Right lobe of liver (tissue), 6 donors: Measurements from ENCODE around the gene RCCD1. TPM values are rescaled to one million over a fixed set of nuclear protein-coding genes. Genes with fewer than 3 reads are reported as not detected.
"Not testable (repeated sequence)": the region's sequence is repeated elsewhere in the genome, so short reads cannot be mapped to it uniquely, and the experiment has no call there.

Source experiments
- ATAC-seq, 4 donors: fragments of 200-7000 bp; cut with Tn5 transposase; one replicate each; pipeline ENCODE4 v1.9.1; 2020; ENCODE audit warnings: mild to moderate bottlenecking in 4 of 4, moderate library complexity in 4 of 4
- DNase-seq, 3 donors: peaks; one replicate each; pipeline ENCODE4 v3.0.0-alpha.2; 2020
- H3K27ac ChIP-seq, 3 donors: fragments of 200-600 bp; one replicate each; pipeline ENCODE4 v1.8.0; 2022
- H3K27me3 ChIP-seq, 2 donors: fragments of 200-600 bp; one replicate each; pipeline ENCODE4 v1.8.0; 2022
- H3K36me3 ChIP-seq, 4 donors: fragments of 200-600 bp; sonication (generic) in 1 of 4; one replicate each; pipeline versions ENCODE4 v1.5.1 to v1.8.0; 2017 to 2022; ENCODE audit warnings: control low read depth in 1 of 4
- H3K4me1 ChIP-seq, 4 donors: fragments of 200-600 bp; sonication (generic) in 1 of 4; one replicate each; pipeline versions ENCODE4 v1.5.1 to v1.8.0; 2017 to 2022; ENCODE audit warnings: control low read depth in 1 of 4
- H3K4me3 ChIP-seq, 3 donors: fragments of 200-600 bp; one replicate each; pipeline ENCODE4 v1.8.0; 2022
- H3K9me3 ChIP-seq, 4 donors: fragments of 200-600 bp; sonication (generic) in 1 of 4; one replicate each; pipeline versions ENCODE4 v1.5.1 to v1.8.0; 2017 to 2022; ENCODE audit warnings: control low read depth in 1 of 4
- POLR2A ChIP-seq: fragments of 450-650 bp; IDR thresholded peaks from one replicate; pipeline ENCODE4 v1.6.1; 2017; ENCODE audit warnings: antibody characterized with exemption, mild to moderate bottlenecking
- WGBS: methylation state at CpG from one replicate; pipeline ENCODE4 v1.1.6; 2018; ENCODE audit warnings: low coverage, low lambda C conversion rate; ENCODE audit not compliant: insufficient coverage; ENCODE audit errors: missing lambda C conversion rate; 5-methylcytosine and 5-hydroxymethylcytosine counted together
- intact Hi-C, 2 donors: fragments of 100-400 bp; cut with DNase I; formaldehyde crosslinking; loops; one replicate each; pipeline versions ENCODE4 v1.11.2 to v1.14.1; 2022
- total RNA-seq, 6 experiments: library from RNA; depleted of rRNA in 2 of 6; stranded (reverse); fragments of >200 nt in 2 of 6; fragmentation: NEBNext Ultra II Directional in 3 of 6; extraction: Animal tissue kit (Norgen Biotek cat#: 25700) in 3 of 6; gene quantifications; one replicate each; pipeline versions ENCODE4 v1.1.0 to v1.2.4, GENCODE V29; 2016 to 2023
- TF ChIP-seq, protein P1 (sequence below), 4 donors: fragments of 200-600 bp in 3 of 4; fragments of 450-650 bp in 1 of 4; IDR thresholded peaks; one replicate each; pipeline versions ENCODE4 v1.5.1 to v1.8.0; 2016 to 2022; ENCODE audit warnings: antibody characterized with exemption in 4 of 4, mild to moderate bottlenecking in 2 of 4
- donor health status: DM: no; HTN: yes; CAD: no.
- donor health status: DM: no; HTN: no; CAD: no.
- donor health status: DM: no; HTN: no; CAD: no.
- donor health status: DM: no; HTN: yes; CAD: no.
- donor health status: DM: no; HTN: yes; CAD: no.

Gene RCCD1
- total RNA-seq, 6 experiments from 2014 or later = 4.8 to 7.9 (median 6.6) TPM

GRCh38 chr15:90921887-90922286 is 32.8 kb upstream of the RCCD1 start:
- Histone ChIP-seq H3K9me3 (no peaks in the 10 kb centered on the region), H3K4me1 (no peaks in the 10 kb centered on the region), H3K27me3 (no peaks in the 10 kb centered on the region), H3K27ac (no peak overlapping the region), H3K4me3 (no peak overlapping the region), H3K36me3 (peaks cover 8 to 45% (median 27%) of the 10 kb centered on the region in 4 donors)
- no peak for ATAC-seq
- TF ChIP-seq, protein P1, sequence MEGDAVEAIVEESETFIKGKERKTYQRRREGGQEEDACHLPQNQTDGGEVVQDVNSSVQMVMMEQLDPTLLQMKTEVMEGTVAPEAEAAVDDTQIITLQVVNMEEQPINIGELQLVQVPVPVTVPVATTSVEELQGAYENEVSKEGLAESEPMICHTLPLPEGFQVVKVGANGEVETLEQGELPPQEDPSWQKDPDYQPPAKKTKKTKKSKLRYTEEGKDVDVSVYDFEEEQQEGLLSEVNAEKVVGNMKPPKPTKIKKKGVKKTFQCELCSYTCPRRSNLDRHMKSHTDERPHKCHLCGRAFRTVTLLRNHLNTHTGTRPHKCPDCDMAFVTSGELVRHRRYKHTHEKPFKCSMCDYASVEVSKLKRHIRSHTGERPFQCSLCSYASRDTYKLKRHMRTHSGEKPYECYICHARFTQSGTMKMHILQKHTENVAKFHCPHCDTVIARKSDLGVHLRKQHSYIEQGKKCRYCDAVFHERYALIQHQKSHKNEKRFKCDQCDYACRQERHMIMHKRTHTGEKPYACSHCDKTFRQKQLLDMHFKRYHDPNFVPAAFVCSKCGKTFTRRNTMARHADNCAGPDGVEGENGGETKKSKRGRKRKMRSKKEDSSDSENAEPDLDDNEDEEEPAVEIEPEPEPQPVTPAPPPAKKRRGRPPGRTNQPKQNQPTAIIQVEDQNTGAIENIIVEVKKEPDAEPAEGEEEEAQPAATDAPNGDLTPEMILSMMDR (IDR thresholded peaks at IDR 0.05) = no peak
- TF ChIP-seq POLR2A = no peak
- 72% methylated on average over 4 of the region's 4 CpGs for WGBS
- DNase-seq = no peak
- intact Hi-C loops = no loop called here

DNA sequence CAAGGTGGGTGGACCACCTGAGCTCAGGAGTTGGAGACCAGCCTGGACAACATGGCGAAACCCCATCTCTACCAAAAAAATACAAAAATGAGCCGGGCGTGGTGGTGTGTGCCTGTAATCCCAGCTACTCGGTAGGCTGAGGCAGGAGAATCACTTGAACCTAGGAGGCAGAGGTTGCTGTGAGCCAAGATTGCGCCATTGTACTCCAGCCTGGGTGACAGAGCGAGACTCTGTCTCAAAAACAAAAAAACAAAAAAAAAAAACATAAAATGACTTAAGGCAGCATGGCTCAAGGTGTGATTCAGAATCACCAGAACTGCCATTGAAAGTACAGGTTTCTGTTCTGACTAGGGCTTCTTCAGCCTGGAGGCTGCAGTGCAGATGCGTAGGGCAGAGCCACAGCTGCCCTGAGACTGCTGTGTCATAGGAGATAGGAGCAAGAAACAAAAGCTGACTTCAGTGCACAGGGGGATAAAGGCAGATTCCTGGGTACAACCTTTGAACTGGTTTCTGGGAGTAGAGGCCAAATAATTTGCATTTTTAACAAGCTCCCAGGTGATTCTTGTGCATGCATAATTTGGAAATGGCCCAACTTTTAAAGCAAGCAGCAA is 31.9 kb upstream of the RCCD1 start:
- WGBS = 93% methylated on average over 4 of the region's 7 CpGs
- ATAC-seq = peak in 3 of 4 donors; percentile 23 to 39 (median 27)
- H3K4me1 ChIP-seq, intact Hi-C loops, H3K27me3 ChIP-seq, H3K9me3 ChIP-seq, H3K27ac ChIP-seq, H3K4me3 ChIP-seq: not testable (repeated sequence)
- DNase-seq = peak in 1 of 3 donors; percentile 16
- H3K36me3 ChIP-seq = peaks cover 3 to 36% (median 25%) of the 10 kb centered on the region in 4 donors

- Histone ChIP-seq H3K4me3 (no peak overlapping the region), H3K27ac (no peak overlapping the region), H3K36me3 (peaks cover 0 to 20% (median 12%) of the 10 kb centered on the region in 4 donors), H3K9me3 (no peaks in the 10 kb centered on the region), H3K27me3 (no peaks in the 10 kb centered on the region), H3K4me1 (peaks cover 0 to 9% (median 0%) of the 10 kb centered on the region in 4 donors)
- 71% methylated on average over 4 of the region's 5 CpGs for WGBS
- no peak for ATAC-seq
- TF ChIP-seq POLR2A = no peak
- TF ChIP-seq, protein P1 (IDR thresholded peaks at IDR 0.05) = no peak
- no peak for DNase-seq
- intact Hi-C loops = no loop called here
These were observed 30.3 kb upstream of the RCCD1 start for GRCh38 chr15:90924375-90924774.

DNA sequence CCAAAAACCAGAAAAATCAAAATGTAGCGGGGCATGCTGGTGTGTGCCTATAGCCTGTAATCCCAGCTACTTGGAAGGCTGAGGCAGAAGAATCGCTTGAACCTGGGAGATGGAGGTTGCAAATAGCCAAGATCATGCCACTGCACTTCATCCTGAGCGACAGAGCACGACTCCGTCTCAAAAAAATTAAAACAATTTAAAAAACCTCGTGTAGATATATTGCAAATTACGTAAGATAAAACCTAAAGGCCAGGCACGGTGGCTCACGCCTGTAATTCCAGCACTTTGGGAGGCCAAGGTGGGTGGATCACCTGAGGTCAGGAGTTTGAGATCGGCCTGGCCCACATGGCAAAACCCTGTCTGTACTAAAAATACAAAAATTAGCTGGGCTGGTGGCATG is 27.9 kb upstream of the RCCD1 start:
- intact Hi-C loops, H3K27me3 ChIP-seq, H3K27ac ChIP-seq, ATAC-seq, H3K4me3 ChIP-seq, DNase-seq, H3K9me3 ChIP-seq, H3K36me3 ChIP-seq: not testable (repeated sequence)
- peaks cover 0 to 20% (median 6%) of the 10 kb centered on the region in 4 donors for H3K4me1 ChIP-seq
- WGBS = 91% methylated on average over 8 of the region's 10 CpGs

DNA sequence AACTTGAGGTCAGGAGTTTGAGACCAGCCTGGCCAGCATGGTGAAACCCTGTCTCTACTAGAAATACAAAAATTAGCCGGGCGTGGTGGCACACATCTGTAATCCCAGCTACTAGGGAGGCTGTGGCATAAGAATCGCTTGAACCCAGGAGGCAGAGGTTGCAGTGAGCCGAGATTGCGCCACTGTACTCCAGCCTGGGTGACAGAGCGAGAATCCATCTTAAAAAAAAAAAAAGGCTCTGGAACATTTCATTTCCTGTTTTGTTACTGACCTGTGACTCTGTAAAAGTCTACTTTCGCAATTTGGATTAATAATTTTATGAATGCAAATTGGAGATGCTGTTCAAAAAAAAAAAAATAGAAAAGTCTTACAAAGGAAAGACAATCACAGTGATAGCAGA is 26.6 kb upstream of the RCCD1 start:
- peaks cover 0 to 20% (median 6%) of the 10 kb centered on the region in 4 donors for H3K4me1 ChIP-seq
- H3K27me3 ChIP-seq, H3K36me3 ChIP-seq, ATAC-seq, H3K4me3 ChIP-seq, H3K9me3 ChIP-seq, H3K27ac ChIP-seq, intact Hi-C loops, DNase-seq: not testable (repeated sequence)
- 64% methylated on average over 6 of the region's 7 CpGs for WGBS

GRCh38 chr15:90929246-90930019 is 25.3 kb upstream of the RCCD1 start:
- Histone ChIP-seq H3K27me3 (no peaks in the 10 kb centered on the region), H3K4me1 (peaks cover 0 to 25% (median 6%) of the 10 kb centered on the region in 4 donors), H3K36me3 (no peaks in the 10 kb centered on the region), H3K9me3 (no peaks in the 10 kb centered on the region), H3K27ac (peak overlapping the region; percentile 93 to 96 (median 93)), H3K4me3 (peak overlapping the region; percentile 65 to 88 (median 71))
- DNase-seq (no peak), ATAC-seq (peak in 2 of 4 donors; percentile 2 to 15)
- 33% methylated on average over 21 of the region's 21 CpGs for WGBS
- TF ChIP-seq, protein P1 (IDR thresholded peaks at IDR 0.05) = no peak
- intact Hi-C loops = no loop called here
